Lower lobe of right lung (tissue), 2 donors: ENCODE data around the gene EPHA4. TPM values are rescaled to one million over a fixed set of nuclear protein-coding genes. Genes with fewer than 3 reads are reported as not detected.

Experiments
- ATAC-seq, 2 donors: fragments of 200-7000 bp; cut with Tn5 transposase; one replicate each; pipeline ENCODE4 v1.9.1; 2020 to 2022; ENCODE audit warnings: mild to moderate bottlenecking in 2 of 2, moderate library complexity in 2 of 2
- DNase-seq: peaks from one replicate; pipeline ENCODE4 v3.0.0-alpha.2; 2020
- H3K27ac ChIP-seq: fragments of 200-600 bp; one replicate; pipeline ENCODE4 v1.8.0; 2022
- H3K27me3 ChIP-seq: fragments of 200-600 bp; one replicate; pipeline ENCODE4 v1.8.0; 2022; ENCODE audit warnings: low read depth
- H3K36me3 ChIP-seq: fragments of 200-600 bp; one replicate; pipeline ENCODE4 v1.8.0; 2022; ENCODE audit warnings: mild to moderate bottlenecking
- H3K4me1 ChIP-seq: fragments of 200-600 bp; one replicate; pipeline ENCODE4 v1.8.0; 2022
- H3K4me3 ChIP-seq: fragments of 200-600 bp; one replicate; pipeline ENCODE4 v1.8.0; 2022; ENCODE audit warnings: mild to moderate bottlenecking
- H3K9me3 ChIP-seq: fragments of 200-600 bp; one replicate; pipeline ENCODE4 v1.8.0; 2022
- CTCF ChIP-seq: fragments of 200-600 bp; IDR thresholded peaks from one replicate; pipeline ENCODE4 v1.8.0; 2022; ENCODE audit warnings: antibody characterized with exemption, mild to moderate bottlenecking
- intact Hi-C: fragments of 100-400 bp; cut with DNase I; formaldehyde crosslinking; loops from one replicate; pipeline ENCODE4 v1.11.0; 2022
- total RNA-seq: library from RNA; stranded (reverse); fragmentation: NEBNext Ultra II Directional; extraction: Animal tissue kit (Norgen Biotek cat#: 25700); gene quantifications from one replicate; pipeline ENCODE4 v1.2.1, GENCODE V29; 2021
- donor health status: DM: no; HTN: yes; CAD: no; lungs with severe emphysema.

Gene EPHA4
- total RNA-seq, 1 donor from 2014 or later = 13.8 TPM

GRCh38 chr2:221422516-221423209, 149.4 kb downstream of the EPHA4 start:
- TF ChIP-seq CTCF = no peak
- ATAC-seq = no peak
- Histone ChIP-seq H3K4me1 (no peaks in the 10 kb centered on the region), H3K27me3 (no peaks in the 10 kb centered on the region), H3K36me3 (no peaks in the 10 kb centered on the region), H3K4me3 (no peak overlapping the region), H3K27ac (no peak overlapping the region), H3K9me3 (no peaks in the 10 kb centered on the region)
- intact Hi-C loops = no loop called here
- DNase-seq = no peak

- intact Hi-C loops = no loop called here
- DNase-seq (no peak), ATAC-seq (no peak)
- Histone ChIP-seq H3K4me1 (no peaks in the 10 kb centered on the region), H3K27me3 (no peaks in the 10 kb centered on the region), H3K27ac (no peak overlapping the region), H3K9me3 (no peaks in the 10 kb centered on the region), H3K36me3 (no peaks in the 10 kb centered on the region), H3K4me3 (no peak overlapping the region)
- TF ChIP-seq CTCF = no peak
These were observed 151.9 kb downstream of the EPHA4 start for GRCh38 chr2:221420245-221420644.

GRCh38 chr2:221415789-221416188, 156.3 kb downstream of the EPHA4 start:
- intact Hi-C loops = no loop called here
- Histone ChIP-seq H3K4me3 (no peak overlapping the region), H3K27ac (no peak overlapping the region), H3K36me3 (no peaks in the 10 kb centered on the region), H3K4me1 (no peaks in the 10 kb centered on the region), H3K9me3 (no peaks in the 10 kb centered on the region), H3K27me3 (no peaks in the 10 kb centered on the region)
- no peak for TF ChIP-seq CTCF
- DNase-seq = no peak
- ATAC-seq = no peak

- TF ChIP-seq CTCF = no peak
- ATAC-seq = no peak
- no peaks in the 10 kb centered on the region for H3K9me3 ChIP-seq
These were observed 159.1 kb downstream of the EPHA4 start for GRCh38 chr2:221412978-221413377.

GRCh38 chr2:221410487-221410886, 161.6 kb downstream of the EPHA4 start:
- H3K4me3 ChIP-seq = no peak overlapping the region
- DNase-seq (no peak), ATAC-seq (no peak)
- H3K27me3 ChIP-seq = no peaks in the 10 kb centered on the region
- H3K27ac ChIP-seq = no peak overlapping the region
- no peaks in the 10 kb centered on the region for H3K9me3 ChIP-seq
- no peaks in the 10 kb centered on the region for H3K4me1 ChIP-seq
- H3K36me3 ChIP-seq = no peaks in the 10 kb centered on the region
- TF ChIP-seq CTCF = no peak
- intact Hi-C loops = no loop called here

More at GRCh38 chr2:221412978-221413377, 159.1 kb downstream of the EPHA4 start:
- Histone ChIP-seq H3K4me1 (no peaks in the 10 kb centered on the region), H3K27me3 (no peaks in the 10 kb centered on the region), H3K27ac (no peak overlapping the region), H3K4me3 (no peak overlapping the region), H3K36me3 (no peaks in the 10 kb centered on the region)
- DNase-seq = no peak
- intact Hi-C loops = no loop called here
